Measurements from ENCODE around the gene AQR. TPM values are rescaled to one million over a fixed set of nuclear protein-coding genes. Genes with fewer than 3 reads are reported as not detected.

AQR gene
- total and polyA plus RNA-seq, 8 donors: 4.9 to 15.7 (median 8.1) TPM

GRCh38 chr15:34993412-34993811, 23.9 kb upstream of the AQR start:
- peaks cover 0 to 5% (median 4%) of the 10 kb centered on the region in 3 donors for H3K4me1 ChIP-seq
- TF ChIP-seq, protein P1, sequence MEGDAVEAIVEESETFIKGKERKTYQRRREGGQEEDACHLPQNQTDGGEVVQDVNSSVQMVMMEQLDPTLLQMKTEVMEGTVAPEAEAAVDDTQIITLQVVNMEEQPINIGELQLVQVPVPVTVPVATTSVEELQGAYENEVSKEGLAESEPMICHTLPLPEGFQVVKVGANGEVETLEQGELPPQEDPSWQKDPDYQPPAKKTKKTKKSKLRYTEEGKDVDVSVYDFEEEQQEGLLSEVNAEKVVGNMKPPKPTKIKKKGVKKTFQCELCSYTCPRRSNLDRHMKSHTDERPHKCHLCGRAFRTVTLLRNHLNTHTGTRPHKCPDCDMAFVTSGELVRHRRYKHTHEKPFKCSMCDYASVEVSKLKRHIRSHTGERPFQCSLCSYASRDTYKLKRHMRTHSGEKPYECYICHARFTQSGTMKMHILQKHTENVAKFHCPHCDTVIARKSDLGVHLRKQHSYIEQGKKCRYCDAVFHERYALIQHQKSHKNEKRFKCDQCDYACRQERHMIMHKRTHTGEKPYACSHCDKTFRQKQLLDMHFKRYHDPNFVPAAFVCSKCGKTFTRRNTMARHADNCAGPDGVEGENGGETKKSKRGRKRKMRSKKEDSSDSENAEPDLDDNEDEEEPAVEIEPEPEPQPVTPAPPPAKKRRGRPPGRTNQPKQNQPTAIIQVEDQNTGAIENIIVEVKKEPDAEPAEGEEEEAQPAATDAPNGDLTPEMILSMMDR (IDR thresholded peaks at IDR 0.05): no peak
- no peaks in the 10 kb centered on the region for H3K27me3 ChIP-seq
- H3K36me3 ChIP-seq: no peaks in the 10 kb centered on the region
- FAIRE-seq: no peak
- intact Hi-C loops (cut with DNase I): no loop called here
- no peak for DNase-seq
- WGBS, 2 donors: 56 to 64% methylated on average over 6 of the region's 6 CpGs
- H3K9me3 ChIP-seq: no peaks in the 10 kb centered on the region
- ATAC-seq: no peak
- H3K27ac ChIP-seq: no peak overlapping the region
- no peak overlapping the region for H3K4me3 ChIP-seq

- Histone ChIP-seq H3K27ac (peak within 1 kb of the TSS; percentile 92 to 99 (median 96)), H3K36me3 (no peaks in the 10 kb centered on the region), H3K9me3 (no peaks in the 10 kb centered on the region), H3K4me1 (peaks cover 11 to 26% (median 26%) of the 10 kb centered on the region in 3 donors), H3K4me3 (peak within 1 kb of the TSS; percentile 70 to 91 (median 80)), H3K27me3 (no peaks in the 10 kb centered on the region)
- FAIRE-seq (no peak), DNase-seq (peak; percentile 72 to 93 (median 87)), ATAC-seq (peak; percentile 96 to 98 (median 97))
- intact Hi-C loops (cut with DNase I): no loop called here
- 0 to 1% methylated on average over 60 of the region's 60 CpGs for WGBS, 2 donors
- TF ChIP-seq, protein P1 (IDR thresholded peaks at IDR 0.05): no peak
These were observed 18.7 kb upstream of the AQR start, which contains the start of gene ZNF770 for GRCh38 chr15:34988027-34988902. TSS of gene ZNF770 (minus strand) at chr15:34988287. CDS start at chr15:34983434, 4,853 bp downstream.

DNA sequence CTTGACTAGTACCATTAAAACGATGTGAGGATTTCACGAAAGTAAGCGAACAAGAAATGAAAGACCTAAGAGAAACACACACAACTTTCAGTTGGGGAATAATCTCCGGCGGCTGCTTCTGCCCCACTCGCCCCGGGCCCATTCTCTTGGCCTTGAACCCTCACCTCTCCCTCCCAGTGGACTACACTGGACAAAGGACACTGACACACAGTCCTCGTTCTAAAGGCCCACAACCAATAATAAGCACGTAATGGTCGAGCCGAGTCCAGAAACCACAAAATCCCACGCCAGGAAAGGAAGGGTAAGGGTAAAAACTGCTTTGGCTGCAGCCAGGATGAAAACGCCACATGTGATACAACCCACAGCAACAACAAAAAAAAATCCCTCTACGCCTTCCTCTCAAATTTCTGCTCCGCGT, 18.1 kb upstream of the AQR start:
- Histone ChIP-seq H3K4me3 (peak overlapping the region; percentile 70 to 91 (median 80)), H3K36me3 (no peaks in the 10 kb centered on the region), H3K27ac (peak overlapping the region; percentile 92 to 99 (median 96)), H3K4me1 (peaks cover 11 to 26% (median 26%) of the 10 kb centered on the region in 3 donors), H3K9me3 (no peaks in the 10 kb centered on the region), H3K27me3 (no peaks in the 10 kb centered on the region)
- 0% methylated on average over 16 of the region's 16 CpGs for WGBS, 2 donors
- FAIRE-seq (no peak), DNase-seq (peak in 2 of 6 donors; percentile 16 to 53), ATAC-seq (peak; percentile 1 to 3 (median 2))
- TF ChIP-seq, protein P1 (IDR thresholded peaks at IDR 0.05): no peak
- intact Hi-C loops (cut with DNase I): no loop called here

GRCh38 chr15:34986771-34987480, 17.4 kb upstream of the AQR start:
- WGBS, 2 donors: 11 to 13% methylated on average over 9 of the region's 9 CpGs
- H3K4me1 ChIP-seq: peaks cover 11 to 26% (median 26%) of the 10 kb centered on the region in 3 donors
- H3K36me3 ChIP-seq: peaks cover 0 to 5% (median under 1%) of the 10 kb centered on the region in 3 donors
- DNase-seq (no peak), ATAC-seq (no peak), FAIRE-seq (no peak)
- H3K4me3 ChIP-seq: peak overlapping the region; percentile 70 to 91 (median 80)
- peak overlapping the region in 1 of 4 donors; percentile 99 for H3K27ac ChIP-seq
- intact Hi-C loops (cut with DNase I): no loop called here
- no peaks in the 10 kb centered on the region for H3K27me3 ChIP-seq
- TF ChIP-seq, protein P1 (IDR thresholded peaks at IDR 0.05): no peak
- no peaks in the 10 kb centered on the region for H3K9me3 ChIP-seq

Data from pancreas (tissue), 10 donors.